Smooth muscle cell (in vitro differentiated cells): ENCODE data around the gene KDM4E. TPM values are rescaled to one million over a fixed set of nuclear protein-coding genes. Genes with fewer than 3 reads are reported as not detected.

Source experiments
- DNase-seq: peaks from one replicate; lab custom pipeline; 2025; ENCODE audit not compliant: unreplicated experiment; lab: John Stamatoyannopoulos, UW
- H2AFZ ChIP-seq: fragments of 200-600 bp; sonication (generic); 2 replicates; pipeline ENCODE4 v1.6.0; 2016; ENCODE audit warnings: antibody characterized with exemption, low read depth, mild to moderate bottlenecking
- H3F3A ChIP-seq: fragments of 200-600 bp; sonication (generic); 2 replicates; pipeline ENCODE4 v1.6.0; 2017; ENCODE audit warnings: antibody characterized with exemption, low read depth
- H3K27ac ChIP-seq: fragments of 200-600 bp; sonication (generic); 2 replicates; pipeline ENCODE4 v1.5.1; 2016; ENCODE audit warnings: low read depth, mild to moderate bottlenecking
- H3K27me3 ChIP-seq: fragments of 200-600 bp; sonication (generic); 2 replicates; pipeline ENCODE4 v1.6.1; 2016; ENCODE audit warnings: low read depth, mild to moderate bottlenecking
- H3K36me3 ChIP-seq: fragments of 200-600 bp; sonication (generic); 2 replicates; pipeline ENCODE4 v1.5.1; 2016; ENCODE audit warnings: low read depth
- H3K4me1 ChIP-seq: fragments of 200-600 bp; sonication (generic); 2 replicates; pipeline ENCODE4 v1.5.1; 2016; ENCODE audit warnings: low read depth
- H3K4me2 ChIP-seq: fragments of 200-600 bp; sonication (generic); 2 replicates; pipeline ENCODE4 v1.6.0; 2016; ENCODE audit warnings: mild to moderate bottlenecking
- H3K4me3 ChIP-seq: fragments of 200-600 bp; sonication (generic); 2 replicates; pipeline ENCODE4 v1.5.1; 2016; ENCODE audit warnings: mild to moderate bottlenecking
- H3K79me2 ChIP-seq: fragments of 200-600 bp; sonication (generic); 2 replicates; pipeline ENCODE4 v1.6.0; 2016; ENCODE audit warnings: low read depth, mild to moderate bottlenecking
- H3K9ac ChIP-seq: fragments of 200-600 bp; sonication (generic); 2 replicates; pipeline ENCODE4 v1.6.0; 2016; ENCODE audit warnings: low read depth
- H3K9me3 ChIP-seq: fragments of 200-600 bp; sonication (generic); replicated peaks from 2 replicates; pipeline ENCODE4 v1.5.1; 2016; ENCODE audit warnings: low read depth
- H4K20me1 ChIP-seq: fragments of 200-600 bp; sonication (generic); 2 replicates; pipeline ENCODE4 v1.6.0; 2016; ENCODE audit warnings: low read depth
- WGBS: methylation state at CpG from one replicate; pipeline ENCODE4 v1.1.7; 2016; ENCODE audit warnings: low lambda C conversion rate; 5-methylcytosine and 5-hydroxymethylcytosine counted together
- polyA plus RNA-seq: library from polyadenylated mRNA; unstranded; fragments of >200 nt; fragmentation: Nextera tagmentation; extraction: Ambion mirVana; gene quantifications from 2 replicates; pipeline ENCODE4 v1.2.1, GENCODE V29; 2016
- total RNA-seq: library from RNA; depleted of rRNA; stranded (reverse); fragments of >200 nt; gene quantifications from 2 replicates; pipeline ENCODE4 v1.2.3, GENCODE V29; 2014
- TF ChIP-seq, protein P1 (sequence below): fragments of 200-600 bp; sonication (generic); IDR thresholded peaks from 2 replicates; pipeline ENCODE4 v1.5.1; 2017; ENCODE audit warnings: borderline replicate concordance, mild to moderate bottlenecking, antibody characterized with exemption; ENCODE audit not compliant: insufficient read depth, poor library complexity, severe bottlenecking

KDM4E gene
- total and polyA plus RNA-seq, 2 experiments from 2014 or later: not detected

DNA sequence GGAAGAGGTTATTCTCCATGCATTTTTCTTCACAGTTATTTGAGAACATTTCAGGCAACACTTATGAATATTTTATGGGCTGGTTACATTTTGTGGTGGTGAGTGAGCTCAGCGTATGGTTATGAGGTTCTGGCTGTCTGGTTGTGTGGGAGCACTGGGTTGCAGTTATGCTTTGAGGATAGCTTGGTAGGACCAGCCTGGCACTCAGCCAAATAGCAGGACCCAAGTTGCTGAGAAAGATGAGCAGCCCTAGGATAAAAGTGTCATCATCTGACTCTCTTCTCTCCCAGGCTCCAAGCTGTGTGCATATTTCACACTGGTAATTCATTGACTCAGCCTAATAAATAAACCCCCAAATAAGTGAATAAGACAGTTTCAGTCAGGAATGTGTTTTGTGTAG lies 33.6 kb downstream of the KDM4E start:
- Histone ChIP-seq H3K27ac (peak overlapping the region; percentile 47), H3K4me3 (no peak overlapping the region), H3K9ac (no peak overlapping the region), H2AFZ (no peak overlapping the region), H3K27me3 (peaks cover 3% of the 10 kb centered on the region), H3F3A (no peaks in the 10 kb centered on the region), H3K9me3 (no peaks in the 10 kb centered on the region), H4K20me1 (no peaks in the 10 kb centered on the region), H3K79me2 (no peaks in the 10 kb centered on the region), H3K4me1 (no peaks in the 10 kb centered on the region), H3K4me2 (peak overlapping the region; percentile 25), H3K36me3 (no peaks in the 10 kb centered on the region)
- 38% methylated on average over 1 of the region's 1 CpG for WGBS
- TF ChIP-seq, protein P1, sequence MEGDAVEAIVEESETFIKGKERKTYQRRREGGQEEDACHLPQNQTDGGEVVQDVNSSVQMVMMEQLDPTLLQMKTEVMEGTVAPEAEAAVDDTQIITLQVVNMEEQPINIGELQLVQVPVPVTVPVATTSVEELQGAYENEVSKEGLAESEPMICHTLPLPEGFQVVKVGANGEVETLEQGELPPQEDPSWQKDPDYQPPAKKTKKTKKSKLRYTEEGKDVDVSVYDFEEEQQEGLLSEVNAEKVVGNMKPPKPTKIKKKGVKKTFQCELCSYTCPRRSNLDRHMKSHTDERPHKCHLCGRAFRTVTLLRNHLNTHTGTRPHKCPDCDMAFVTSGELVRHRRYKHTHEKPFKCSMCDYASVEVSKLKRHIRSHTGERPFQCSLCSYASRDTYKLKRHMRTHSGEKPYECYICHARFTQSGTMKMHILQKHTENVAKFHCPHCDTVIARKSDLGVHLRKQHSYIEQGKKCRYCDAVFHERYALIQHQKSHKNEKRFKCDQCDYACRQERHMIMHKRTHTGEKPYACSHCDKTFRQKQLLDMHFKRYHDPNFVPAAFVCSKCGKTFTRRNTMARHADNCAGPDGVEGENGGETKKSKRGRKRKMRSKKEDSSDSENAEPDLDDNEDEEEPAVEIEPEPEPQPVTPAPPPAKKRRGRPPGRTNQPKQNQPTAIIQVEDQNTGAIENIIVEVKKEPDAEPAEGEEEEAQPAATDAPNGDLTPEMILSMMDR: no peak
- DNase-seq: peak; percentile 9

DNA sequence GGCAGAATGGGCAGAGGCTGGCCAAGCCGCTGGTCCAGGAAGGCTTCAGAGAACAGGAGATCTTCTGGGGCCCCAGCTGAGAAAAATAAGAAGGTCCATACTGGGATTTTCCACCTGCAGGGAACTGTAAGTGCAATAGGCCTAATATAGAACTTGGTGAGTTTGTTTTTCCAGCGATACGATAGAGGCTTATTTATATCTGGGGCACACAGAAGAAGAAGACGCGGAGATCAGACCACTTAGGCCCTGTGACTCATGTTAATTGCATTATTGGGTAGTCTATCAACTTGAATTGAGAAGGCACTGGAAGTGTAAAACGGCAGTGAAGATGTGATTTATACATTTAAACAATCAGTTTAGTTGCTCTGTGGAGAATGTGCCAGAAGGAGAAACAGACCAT lies 34.0 kb downstream of the KDM4E start:
- Histone ChIP-seq H4K20me1 (no peaks in the 10 kb centered on the region), H3K9me3 (no peaks in the 10 kb centered on the region), H2AFZ (no peak overlapping the region), H3K79me2 (no peaks in the 10 kb centered on the region), H3K27ac (peak overlapping the region; percentile 47), H3K36me3 (no peaks in the 10 kb centered on the region), H3K4me1 (no peaks in the 10 kb centered on the region), H3K4me2 (peak overlapping the region; percentile 1), H3F3A (no peaks in the 10 kb centered on the region), H3K27me3 (peaks cover 3% of the 10 kb centered on the region), H3K4me3 (no peak overlapping the region), H3K9ac (no peak overlapping the region)
- DNase-seq: no peak
- 51% methylated on average over 6 of the region's 6 CpGs for WGBS
- TF ChIP-seq, protein P1: no peak

DNA sequence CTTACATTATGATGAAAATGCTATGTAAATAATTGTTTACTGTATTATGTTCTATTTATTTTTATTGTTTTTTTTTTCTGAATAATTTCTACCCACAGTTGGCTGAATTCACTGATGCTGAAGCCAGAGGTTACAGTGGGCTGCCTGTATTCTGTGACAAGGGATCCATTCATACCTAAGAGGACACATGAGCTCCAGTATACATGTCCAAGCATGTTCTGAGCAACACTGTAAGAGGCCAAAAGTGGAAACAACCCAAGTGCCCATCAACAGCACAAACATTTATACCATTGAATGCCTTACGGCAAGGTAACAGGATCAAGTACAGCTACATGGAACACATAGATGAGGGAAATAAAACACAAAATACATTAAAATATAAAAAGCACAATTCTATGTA lies 40.3 kb downstream of the KDM4E start:
- Histone ChIP-seq H2AFZ (no peak overlapping the region), H3K4me2 (no peak overlapping the region), H3K9me3 (no peaks in the 10 kb centered on the region), H4K20me1 (peaks cover 7% of the 10 kb centered on the region), H3F3A (peaks cover 5% of the 10 kb centered on the region), H3K79me2 (peaks cover 29% of the 10 kb centered on the region), H3K27ac (no peak overlapping the region), H3K4me1 (peaks cover 15% of the 10 kb centered on the region), H3K9ac (no peak overlapping the region), H3K4me3 (no peak overlapping the region), H3K27me3 (no peaks in the 10 kb centered on the region), H3K36me3 (no peaks in the 10 kb centered on the region)
- DNase-seq: no peak
- TF ChIP-seq, protein P1: no peak
- 94% methylated on average over 1 of the region's 1 CpG for WGBS

DNA sequence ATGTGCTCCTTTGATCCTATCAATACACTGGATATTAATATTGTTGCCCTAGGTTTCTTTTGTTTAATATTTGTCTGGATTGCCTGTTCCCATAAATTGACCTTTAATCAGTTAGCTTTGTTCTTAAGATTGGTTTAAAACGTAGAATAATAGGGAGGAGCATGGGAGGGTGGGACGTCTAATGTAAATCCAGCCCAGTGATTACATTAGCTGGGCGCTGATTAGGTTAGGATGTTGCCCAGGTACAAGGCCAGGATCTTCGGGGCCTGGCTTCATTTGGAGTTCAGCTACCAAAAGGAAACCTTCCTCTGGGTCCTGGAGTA lies 41.6 kb downstream of the KDM4E start, which contains the start of gene SRSF8:
Gene SRSF8, plus strand, starts transcription at position 204 of the 323 bp plus-strand sequence. CDS start 308 bp downstream, outside the sequence.
- peak within 1 kb of the TSS; percentile 79 for H3K9ac ChIP-seq
- peaks cover 15% of the 10 kb centered on the region for H3K4me1 ChIP-seq
- peak within 1 kb of the TSS; percentile 66 for H3K27ac ChIP-seq
- TF ChIP-seq, protein P1: no peak
- H2AFZ ChIP-seq: peak within 1 kb of the TSS; percentile 84
- H4K20me1 ChIP-seq: peaks cover 7% of the 10 kb centered on the region
- DNase-seq: no peak
- no peaks in the 10 kb centered on the region for H3K27me3 ChIP-seq
- peaks cover 5% of the 10 kb centered on the region for H3F3A ChIP-seq
- 2% methylated on average over 4 of the region's 4 CpGs for WGBS
- no peaks in the 10 kb centered on the region for H3K9me3 ChIP-seq
- H3K4me2 ChIP-seq: peak within 1 kb of the TSS; percentile 93
- H3K4me3 ChIP-seq: peak within 1 kb of the TSS; percentile 82
- peaks cover 42% of the 10 kb centered on the region for H3K79me2 ChIP-seq
- no peaks in the 10 kb centered on the region for H3K36me3 ChIP-seq
